HUES6 (cell line): ENCODE results near the gene ARHGAP42.

Source experiments
- H3K27ac ChIP-seq: 2 replicates; pipeline ENCODE4 v1.7.0; 2013; ENCODE audit warnings: low read depth, mild to moderate bottlenecking, low read length, inconsistent platforms
- H3K27me3 ChIP-seq: 2 replicates; pipeline ENCODE4 v1.6.1; 2013; ENCODE audit warnings: low read length; ENCODE audit not compliant: control insufficient read depth, insufficient read depth
- H3K36me3 ChIP-seq: 2 replicates; pipeline ENCODE4 v1.6.1; 2013; ENCODE audit warnings: low read length; ENCODE audit not compliant: control insufficient read depth, insufficient read depth
- H3K4me1 ChIP-seq: 2 replicates; pipeline ENCODE4 v1.6.1; 2013; ENCODE audit warnings: low read length; ENCODE audit not compliant: control insufficient read depth, insufficient read depth
- H3K4me3 ChIP-seq: 2 replicates; pipeline ENCODE4 v1.5.1; 2013; ENCODE audit warnings: low read depth, low read length
- H3K9ac ChIP-seq: one replicate; pipeline ENCODE4 v1.6.1; 2013; ENCODE audit warnings: mild to moderate bottlenecking, low read length
- H3K9me3 ChIP-seq: 2 replicates; pipeline ENCODE4 v1.6.1; 2013; ENCODE audit warnings: low read depth, low read length; ENCODE audit not compliant: control insufficient read depth, insufficient read depth

The ARHGAP42 gene

GRCh38 chr11:100727410-100727809 lies 40.3 kb downstream of the ARHGAP42 start:
- Histone ChIP-seq H3K9me3 (no peaks in the 10 kb centered on the region), H3K27me3 (no peaks in the 10 kb centered on the region), H3K4me1 (peaks cover 40% of the 10 kb centered on the region), H3K36me3 (no peaks in the 10 kb centered on the region), H3K4me3 (no peak overlapping the region), H3K9ac (no peak overlapping the region), H3K27ac (no peak overlapping the region)

- no peaks in the 10 kb centered on the region for H3K9me3 ChIP-seq
- no peaks in the 10 kb centered on the region for H3K27me3 ChIP-seq
- peak overlapping the region; percentile 28; the same call in 1 of the 2 replicates for H3K27ac ChIP-seq
- H3K4me3 ChIP-seq: no peak overlapping the region
- H3K36me3 ChIP-seq: no peaks in the 10 kb centered on the region
- no peak overlapping the region for H3K9ac ChIP-seq
- H3K4me1 ChIP-seq: peaks cover 44% of the 10 kb centered on the region
These were observed 43.2 kb downstream of the ARHGAP42 start for GRCh38 chr11:100730266-100730665.

GRCh38 chr11:100731471-100731870 lies 44.4 kb downstream of the ARHGAP42 start:
- H3K9me3 ChIP-seq: no peaks in the 10 kb centered on the region
- peaks cover 46% of the 10 kb centered on the region for H3K4me1 ChIP-seq
- H3K4me3 ChIP-seq: no peak overlapping the region
- H3K36me3 ChIP-seq: no peaks in the 10 kb centered on the region
- H3K9ac ChIP-seq: no peak overlapping the region
- H3K27ac ChIP-seq: no peak overlapping the region
- no peaks in the 10 kb centered on the region for H3K27me3 ChIP-seq

DNA sequence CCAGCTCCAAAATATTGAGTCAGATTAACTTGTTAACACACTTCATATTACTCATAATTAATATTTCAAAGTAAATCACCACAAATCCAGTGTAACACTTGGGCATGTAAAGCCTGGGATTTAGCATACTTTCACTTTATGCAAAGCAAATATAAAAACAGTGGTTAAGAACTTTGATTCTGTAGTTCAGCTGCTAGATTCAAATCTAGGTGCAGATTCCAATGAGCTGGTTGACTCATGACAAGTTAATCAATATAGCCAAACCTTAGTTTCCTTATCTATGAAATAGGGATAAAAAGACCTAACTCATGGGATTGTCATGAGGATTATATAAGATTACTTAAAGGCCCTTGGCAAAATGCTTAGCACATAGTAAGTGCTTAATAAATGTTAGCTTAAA lies 45.9 kb downstream of the ARHGAP42 start:
- Histone ChIP-seq H3K4me1 (peaks cover 36% of the 10 kb centered on the region), H3K27ac (no peak overlapping the region), H3K27me3 (no peaks in the 10 kb centered on the region), H3K9me3 (no peaks in the 10 kb centered on the region), H3K36me3 (no peaks in the 10 kb centered on the region), H3K4me3 (no peak overlapping the region), H3K9ac (no peak overlapping the region)

GRCh38 chr11:100734743-100735527 lies 47.8 kb downstream of the ARHGAP42 start:
- Histone ChIP-seq H3K9ac (no peak overlapping the region), H3K4me3 (no peak overlapping the region), H3K27ac (no peak overlapping the region), H3K9me3 (no peaks in the 10 kb centered on the region), H3K36me3 (no peaks in the 10 kb centered on the region), H3K27me3 (no peaks in the 10 kb centered on the region), H3K4me1 (peaks cover 39% of the 10 kb centered on the region)

GRCh38 chr11:100735949-100736675 lies 49.0 kb downstream of the ARHGAP42 start:
- Histone ChIP-seq H3K9me3 (no peaks in the 10 kb centered on the region), H3K4me1 (peaks cover 38% of the 10 kb centered on the region), H3K27me3 (no peaks in the 10 kb centered on the region), H3K9ac (no peak overlapping the region), H3K27ac (no peak overlapping the region), H3K36me3 (no peaks in the 10 kb centered on the region), H3K4me3 (no peak overlapping the region)

GRCh38 chr11:100738701-100739270 lies 51.7 kb downstream of the ARHGAP42 start:
- Histone ChIP-seq H3K27ac (peak overlapping the region; percentile 60), H3K9ac (no peak overlapping the region), H3K9me3 (no peaks in the 10 kb centered on the region), H3K4me3 (no peak overlapping the region), H3K27me3 (no peaks in the 10 kb centered on the region), H3K36me3 (no peaks in the 10 kb centered on the region), H3K4me1 (peaks cover 62% of the 10 kb centered on the region)

DNA sequence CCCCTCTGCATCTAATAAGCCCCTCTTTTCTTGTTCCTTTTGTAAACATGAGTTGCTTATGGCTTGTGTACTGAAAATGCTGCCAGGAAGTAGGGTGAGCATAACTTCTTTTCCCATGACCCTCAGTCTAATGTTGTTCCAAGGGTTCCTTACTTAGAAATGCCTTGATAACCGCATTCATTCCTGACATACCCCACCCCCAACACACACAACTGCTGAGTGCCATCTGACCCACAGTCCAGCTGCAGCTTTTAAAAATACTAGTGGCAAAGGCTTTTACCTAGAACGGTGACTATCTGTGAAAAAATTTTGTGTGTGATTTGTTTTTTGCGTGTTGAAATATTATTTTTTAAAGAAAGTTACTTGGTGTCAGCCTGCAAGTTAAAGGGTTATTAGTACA lies 52.6 kb downstream of the ARHGAP42 start:
- Histone ChIP-seq H3K4me1 (peaks cover 63% of the 10 kb centered on the region), H3K27me3 (no peaks in the 10 kb centered on the region), H3K36me3 (no peaks in the 10 kb centered on the region), H3K9me3 (no peaks in the 10 kb centered on the region), H3K9ac (no peak overlapping the region), H3K4me3 (no peak overlapping the region), H3K27ac (peak overlapping the region; percentile 60; the same call in 1 of the 2 replicates)

- Histone ChIP-seq H3K9ac (no peak overlapping the region), H3K4me1 (peaks cover 56% of the 10 kb centered on the region), H3K27ac (no peak overlapping the region), H3K4me3 (no peak overlapping the region), H3K27me3 (no peaks in the 10 kb centered on the region), H3K9me3 (no peaks in the 10 kb centered on the region), H3K36me3 (no peaks in the 10 kb centered on the region)
These were observed 53.4 kb downstream of the ARHGAP42 start for GRCh38 chr11:100740440-100740839.

DNA sequence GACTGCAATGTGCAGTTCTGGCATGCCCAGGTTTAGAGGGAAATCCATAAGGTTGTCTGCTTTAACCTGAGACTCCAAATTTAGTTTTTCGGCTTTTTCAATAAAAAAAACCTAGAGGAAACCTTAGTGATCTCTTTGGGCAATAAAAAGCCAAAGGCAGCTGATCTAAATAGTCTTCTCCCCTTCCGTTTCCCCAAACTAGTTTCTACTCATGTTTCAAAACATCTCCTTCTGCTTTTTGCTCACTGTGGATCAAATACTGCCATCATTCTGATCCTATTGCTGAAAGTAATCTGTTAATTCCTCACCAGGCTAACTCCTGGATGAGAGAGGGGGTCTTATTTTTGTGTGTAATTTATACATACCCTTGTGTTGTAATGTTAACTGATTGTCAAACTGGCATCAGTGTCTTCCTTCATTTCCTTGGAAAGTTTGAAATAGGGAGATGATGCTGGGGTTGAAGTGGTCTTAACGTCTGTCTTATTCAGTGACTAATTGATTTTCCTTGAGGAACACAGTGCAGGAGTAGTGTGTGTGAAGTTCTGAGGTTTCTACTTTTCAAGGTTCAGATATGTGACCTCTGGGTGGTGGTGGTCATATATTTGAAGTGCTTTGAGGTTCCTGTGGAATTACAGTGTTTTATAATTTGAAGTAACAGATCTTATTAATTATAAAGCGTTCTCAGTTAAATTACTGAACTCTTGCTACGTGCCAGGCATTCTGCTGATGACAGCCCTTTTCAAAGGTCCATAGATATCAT lies 55.0 kb downstream of the ARHGAP42 start:
- Histone ChIP-seq H3K9ac (no peak overlapping the region), H3K36me3 (no peaks in the 10 kb centered on the region), H3K9me3 (no peaks in the 10 kb centered on the region), H3K27me3 (no peaks in the 10 kb centered on the region), H3K4me1 (peaks cover 46% of the 10 kb centered on the region), H3K27ac (no peak overlapping the region; the same call in 1 of the 2 replicates), H3K4me3 (no peak overlapping the region)
